SK-N-DZ (cell line): Measurements from ENCODE around the gene MRC1.

Experiments used
- small RNA-seq, 2 experiments: library from RNA; depleted of rRNA; stranded (forward); fragments of <200 nt; gene quantifications; one replicate each; pipeline ENCODE3, GENCODE V24; 2014

MRC1 gene

Small RNA genes within 50 kb of the gene (small RNA-seq; reads per million reads assigned to genes)
- gene MIR511: 0 reads per million in 2 experiments
